T-helper 1 cell treated with Interleukin-12 subunit alpha and Interleukin-12 subunit beta and Interleukin-4 antibody, amounts not matched to agents 30 μg/mL and 1 μg/mL, for 36 hours (primary cell): ENCODE measurements around the gene TPO.
"Not testable (repeated sequence)": the region's sequence is repeated elsewhere in the genome, so short reads cannot be mapped to it uniquely, and the experiment has no call there.

Experiments used
- H3K27ac Mint-ChIP-seq: one replicate; pipeline ENCODE4 v1.8.0; 2021; ENCODE audit warnings: mild to moderate bottlenecking, mixed read lengths
- H3K27me3 Mint-ChIP-seq: one replicate; pipeline ENCODE4 v1.8.0; 2021; ENCODE audit warnings: low read depth, mixed read lengths
- H3K36me3 Mint-ChIP-seq: one replicate; pipeline ENCODE4 v1.8.0; 2021; ENCODE audit warnings: low read depth, mixed read lengths
- H3K4me1 Mint-ChIP-seq: one replicate; pipeline ENCODE4 v1.8.0; 2021; ENCODE audit warnings: low read depth, mixed read lengths
- H3K4me3 Mint-ChIP-seq: one replicate; pipeline ENCODE4 v1.8.0; 2021; ENCODE audit warnings: mild to moderate bottlenecking, moderate library complexity, mixed read lengths
- H3K9me3 Mint-ChIP-seq: one replicate; pipeline ENCODE4 v1.8.0; 2021; ENCODE audit warnings: mixed read lengths

The TPO gene

GRCh38 chr2:1503471-1504310 is 90.4 kb downstream of the TPO start:
- H3K4me1 Mint-ChIP-seq, result peaks cover 1% of the 10 kb centered on the region

GRCh38 chr2:1504311-1504750 is 91.1 kb downstream of the TPO start:
- peaks cover 11% of the 10 kb centered on the region for H3K9me3 Mint-ChIP-seq
- no peak overlapping the region for H3K27ac Mint-ChIP-seq

More at GRCh38 chr2:1503471-1504310, 90.4 kb downstream of the TPO start:
- no peaks in the 10 kb centered on the region for H3K27me3 Mint-ChIP-seq
- peaks cover 5% of the 10 kb centered on the region for H3K9me3 Mint-ChIP-seq
- peaks cover 2% of the 10 kb centered on the region for H3K36me3 Mint-ChIP-seq
- no peak overlapping the region for H3K27ac Mint-ChIP-seq
- H3K4me3 Mint-ChIP-seq, result no peak overlapping the region

GRCh38 chr2:1505031-1505441 is 91.8 kb downstream of the TPO start:
- Mint-ChIP-seq H3K27ac (no peak overlapping the region), H3K4me3 (no peak overlapping the region), H3K9me3 (peaks cover 18% of the 10 kb centered on the region), H3K27me3 (no peaks in the 10 kb centered on the region), H3K36me3 (peaks cover 9% of the 10 kb centered on the region), H3K4me1 (peaks cover 14% of the 10 kb centered on the region)

More at GRCh38 chr2:1504311-1504750, 91.1 kb downstream of the TPO start:
- H3K4me1 Mint-ChIP-seq, result peaks cover 7% of the 10 kb centered on the region
- peaks cover 9% of the 10 kb centered on the region for H3K36me3 Mint-ChIP-seq
- H3K4me3 Mint-ChIP-seq, result no peak overlapping the region
- no peaks in the 10 kb centered on the region for H3K27me3 Mint-ChIP-seq

- peak overlapping the region; percentile 74 for H3K4me3 Mint-ChIP-seq
- peaks cover 22% of the 10 kb centered on the region for H3K9me3 Mint-ChIP-seq
- peak overlapping the region; percentile 92 for H3K27ac Mint-ChIP-seq
- H3K4me1 Mint-ChIP-seq, result peaks cover 20% of the 10 kb centered on the region
- peaks cover 9% of the 10 kb centered on the region for H3K36me3 Mint-ChIP-seq
- H3K27me3 Mint-ChIP-seq, result no peaks in the 10 kb centered on the region
These were observed 96.2 kb downstream of the TPO start for GRCh38 chr2:1509271-1510065.

GRCh38 chr2:1510176-1510575 is 96.9 kb downstream of the TPO start:
- Mint-ChIP-seq H3K27ac (peak overlapping the region; percentile 92), H3K4me1 (peaks cover 20% of the 10 kb centered on the region), H3K4me3 (peak overlapping the region; percentile 74), H3K27me3 (no peaks in the 10 kb centered on the region), H3K36me3 (peaks cover 9% of the 10 kb centered on the region), H3K9me3 (peaks cover 22% of the 10 kb centered on the region)

GRCh38 chr2:1511455-1511854 is 98.2 kb downstream of the TPO start:
- Mint-ChIP-seq H3K36me3 (peaks cover 8% of the 10 kb centered on the region), H3K4me3 (no peak overlapping the region), H3K9me3 (peaks cover 22% of the 10 kb centered on the region), H3K27me3 (no peaks in the 10 kb centered on the region), H3K4me1 (peaks cover 20% of the 10 kb centered on the region), H3K27ac (no peak overlapping the region)

GRCh38 chr2:1512321-1513289 is 99.3 kb downstream of the TPO start:
- Mint-ChIP-seq H3K27me3 (no peaks in the 10 kb centered on the region), H3K9me3 (peaks cover 22% of the 10 kb centered on the region), H3K4me1 (peaks cover 21% of the 10 kb centered on the region), H3K27ac (no peak overlapping the region), H3K36me3 (peaks cover 8% of the 10 kb centered on the region), H3K4me3 (no peak overlapping the region)

GRCh38 chr2:1514391-1515072 is 101.3 kb downstream of the TPO start:
- Mint-ChIP-seq H3K27ac (no peak overlapping the region), H3K9me3 (peaks cover 8% of the 10 kb centered on the region), H3K4me1 (peaks cover 26% of the 10 kb centered on the region), H3K4me3 (no peak overlapping the region), H3K27me3 (no peaks in the 10 kb centered on the region), H3K36me3 (peaks cover 2% of the 10 kb centered on the region)

DNA sequence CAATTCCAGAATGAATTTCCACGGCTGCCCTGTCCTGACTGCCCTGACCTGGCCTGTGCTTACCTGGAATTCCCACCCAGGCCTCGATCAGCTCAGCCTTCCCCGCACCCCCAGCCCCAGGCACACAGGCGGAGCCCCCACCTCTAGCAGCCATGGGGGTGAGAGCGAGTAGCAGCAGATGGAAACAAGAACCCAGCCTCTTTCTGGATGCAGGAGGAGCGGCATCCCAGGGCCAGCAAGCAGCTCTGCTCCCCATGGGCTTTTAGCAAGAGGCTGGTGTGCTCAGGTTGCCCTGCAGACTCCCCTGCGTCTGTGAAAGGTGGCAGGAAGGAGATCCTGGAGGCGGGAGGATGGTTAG is 101.8 kb downstream of the TPO start:
- Mint-ChIP-seq H3K4me1 (peaks cover 21% of the 10 kb centered on the region), H3K9me3 (peaks cover 3% of the 10 kb centered on the region), H3K4me3 (no peak overlapping the region), H3K27ac (no peak overlapping the region), H3K36me3 (peaks cover 2% of the 10 kb centered on the region), H3K27me3 (no peaks in the 10 kb centered on the region)

- Mint-ChIP-seq H3K27ac (no peak overlapping the region), H3K9me3 (no peaks in the 10 kb centered on the region), H3K27me3 (no peaks in the 10 kb centered on the region), H3K36me3 (peaks cover 2% of the 10 kb centered on the region), H3K4me1 (peaks cover 16% of the 10 kb centered on the region), H3K4me3 (no peak overlapping the region)
These were observed 102.9 kb downstream of the TPO start for GRCh38 chr2:1515986-1516797.

- no peak overlapping the region for H3K27ac Mint-ChIP-seq
- H3K27me3 Mint-ChIP-seq, result no peaks in the 10 kb centered on the region
- peaks cover 2% of the 10 kb centered on the region for H3K36me3 Mint-ChIP-seq
- no peaks in the 10 kb centered on the region for H3K9me3 Mint-ChIP-seq
- H3K4me3 Mint-ChIP-seq, result no peak overlapping the region
- peaks cover 16% of the 10 kb centered on the region for H3K4me1 Mint-ChIP-seq
These were observed 103.5 kb downstream of the TPO start for GRCh38 chr2:1516798-1517060.

DNA sequence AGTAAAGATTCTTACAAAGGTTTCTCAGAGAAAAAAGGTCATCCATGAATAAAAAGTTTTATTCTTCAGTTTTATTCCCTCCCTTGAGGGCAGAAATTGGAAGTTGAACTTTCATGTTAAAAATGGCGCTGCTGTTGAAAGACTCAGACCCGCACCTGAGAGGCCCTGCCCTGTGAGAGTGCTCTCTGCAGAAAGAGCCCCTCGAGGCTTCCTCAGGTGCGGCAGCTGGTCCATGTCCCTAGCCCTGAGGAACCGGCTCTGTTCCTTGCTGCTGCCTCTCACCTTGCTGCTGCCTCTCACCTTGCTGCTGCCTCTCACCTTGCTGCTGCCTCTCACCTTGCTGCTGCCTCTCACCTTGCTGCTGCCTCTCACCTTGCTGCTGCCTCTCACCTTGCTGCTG is 104.0 kb downstream of the TPO start:
- not testable (repeated sequence) for H3K27ac Mint-ChIP-seq, H3K4me3 Mint-ChIP-seq

GRCh38 chr2:1517786-1518185 is 104.5 kb downstream of the TPO start:
- Mint-ChIP-seq H3K27me3 (no peaks in the 10 kb centered on the region), H3K4me3 (peak overlapping the region; percentile 30), H3K9me3 (no peaks in the 10 kb centered on the region), H3K4me1 (peaks cover 17% of the 10 kb centered on the region), H3K27ac (peak overlapping the region; percentile 58), H3K36me3 (peaks cover 2% of the 10 kb centered on the region)

More for the DNA sequence above, 104.0 kb downstream of the TPO start:
- H3K27me3 Mint-ChIP-seq, H3K36me3 Mint-ChIP-seq, H3K9me3 Mint-ChIP-seq: not testable (repeated sequence)
- peaks cover 16% of the 10 kb centered on the region for H3K4me1 Mint-ChIP-seq
